GM18909 (cell line): Measurements from ENCODE around the gene ATP6V1C2.

Experiments
- ATAC-seq: cut with Tn5 transposase; IDR thresholded peaks from one replicate; pipeline ENCODE4 v1.9.1; 2021; ENCODE audit warnings: mild to moderate bottlenecking; ENCODE audit not compliant: unreplicated experiment, poor library complexity

Gene ATP6V1C2

DNA sequence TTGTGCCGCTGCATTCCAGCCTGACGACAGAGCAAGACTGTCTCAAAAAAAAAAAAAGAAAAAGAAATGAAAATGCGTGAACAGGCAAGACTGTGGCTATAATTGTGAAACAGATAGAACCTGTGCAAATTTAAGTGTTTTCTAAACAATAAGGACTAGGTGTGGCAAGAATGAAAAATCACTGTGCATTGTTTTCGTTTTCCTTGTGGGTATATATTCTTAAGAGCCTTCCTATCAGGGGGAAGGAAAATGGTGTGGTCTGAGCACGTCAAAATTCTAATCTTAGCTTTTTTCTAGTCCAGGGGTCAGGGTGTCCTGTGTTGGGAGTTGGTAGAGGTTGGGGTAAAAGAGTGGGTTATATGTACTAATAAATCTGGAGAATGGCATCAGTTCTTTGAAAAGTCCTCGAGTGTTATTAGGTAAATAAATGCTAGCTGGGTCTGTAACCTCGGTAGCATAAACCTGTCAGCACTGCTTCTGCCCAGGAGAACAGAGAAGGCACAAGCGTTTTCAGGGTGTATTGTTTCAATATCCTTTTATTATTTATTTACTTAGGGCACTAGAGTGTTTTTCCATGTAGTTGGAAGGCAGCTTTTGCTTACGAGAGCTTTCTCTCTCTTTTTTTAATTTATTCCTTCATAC, 11.6 kb downstream of the ATP6V1C2 start:
- ATAC-seq = no peak

DNA sequence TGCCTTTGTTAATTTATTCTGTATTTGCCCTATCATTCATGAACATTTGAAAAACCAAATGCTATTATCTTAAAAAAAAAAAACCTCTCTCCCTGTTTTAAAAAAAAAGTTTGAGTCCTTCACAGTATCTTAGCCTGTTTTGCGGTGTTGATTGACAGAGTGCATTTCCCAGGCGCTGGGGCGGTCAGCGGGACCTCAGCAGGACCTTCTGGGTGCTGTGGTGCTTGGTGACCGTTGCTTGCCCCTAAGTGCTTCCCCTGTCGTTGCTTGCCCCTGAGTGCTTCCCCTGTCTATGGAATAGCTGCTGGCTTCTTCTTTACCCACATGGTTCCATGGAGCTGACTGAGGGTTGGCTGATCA, 12.1 kb downstream of the ATP6V1C2 start:
- ATAC-seq = no peak

DNA sequence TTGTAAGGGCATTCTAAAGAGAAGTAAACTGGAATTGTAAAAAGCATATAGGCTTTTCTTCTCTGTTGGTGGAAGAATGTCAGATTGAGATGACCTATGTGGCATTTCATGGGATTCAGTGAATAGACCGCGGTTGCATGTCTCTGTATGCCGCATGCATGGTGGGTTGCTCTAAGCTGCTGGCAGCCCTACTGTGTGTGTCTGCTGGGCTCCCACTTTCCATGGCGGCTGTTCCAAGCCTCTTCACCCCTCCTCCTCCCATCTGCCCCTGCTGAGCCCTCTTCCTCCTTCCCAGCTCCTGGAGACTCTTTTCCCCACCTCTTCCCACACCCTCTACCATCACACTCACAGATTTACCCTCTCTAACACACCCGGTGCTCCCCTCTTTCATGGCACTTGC, 12.6 kb downstream of the ATP6V1C2 start:
- ATAC-seq = no peak

DNA sequence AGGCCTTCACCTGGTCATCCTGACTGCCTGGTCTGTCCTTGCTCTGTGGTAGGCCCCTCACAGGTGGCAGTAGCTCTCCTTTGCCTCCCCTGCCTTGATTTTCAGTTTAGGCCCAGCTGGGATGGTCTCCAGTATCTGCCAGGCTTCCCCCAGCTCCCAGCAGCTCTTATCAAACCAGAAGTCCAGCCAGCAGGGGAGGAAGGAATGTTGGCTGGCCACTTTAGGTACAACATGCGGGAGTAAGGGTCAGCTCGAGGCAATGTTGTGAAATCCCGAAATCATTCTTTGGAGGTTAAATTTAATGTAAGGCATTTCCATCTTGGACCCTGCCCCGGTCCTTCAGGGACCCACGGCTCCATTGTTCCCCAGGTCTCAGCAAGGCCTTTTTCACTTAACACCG, 16.8 kb downstream of the ATP6V1C2 start:
- no peak for ATAC-seq

DNA sequence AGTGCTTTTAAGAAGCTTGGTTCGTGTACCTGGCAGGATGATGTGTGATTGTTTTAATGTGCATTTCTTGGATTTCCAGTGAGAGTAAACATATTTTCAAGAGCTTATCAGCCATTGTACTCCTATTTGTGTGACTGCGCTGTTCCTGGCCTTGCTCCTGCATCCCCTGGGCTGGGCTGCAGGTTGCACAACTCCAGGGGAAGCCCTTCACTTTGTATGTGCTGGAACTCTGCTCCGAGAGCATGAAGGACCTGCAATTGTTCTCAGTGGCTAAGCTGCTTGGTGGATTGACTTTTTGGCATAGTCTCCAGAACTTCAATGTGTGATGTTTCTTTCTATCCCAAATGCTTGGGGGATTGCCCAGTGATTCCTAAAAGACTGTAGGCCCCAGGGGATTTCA, 18.8 kb downstream of the ATP6V1C2 start:
- ATAC-seq = no peak

DNA sequence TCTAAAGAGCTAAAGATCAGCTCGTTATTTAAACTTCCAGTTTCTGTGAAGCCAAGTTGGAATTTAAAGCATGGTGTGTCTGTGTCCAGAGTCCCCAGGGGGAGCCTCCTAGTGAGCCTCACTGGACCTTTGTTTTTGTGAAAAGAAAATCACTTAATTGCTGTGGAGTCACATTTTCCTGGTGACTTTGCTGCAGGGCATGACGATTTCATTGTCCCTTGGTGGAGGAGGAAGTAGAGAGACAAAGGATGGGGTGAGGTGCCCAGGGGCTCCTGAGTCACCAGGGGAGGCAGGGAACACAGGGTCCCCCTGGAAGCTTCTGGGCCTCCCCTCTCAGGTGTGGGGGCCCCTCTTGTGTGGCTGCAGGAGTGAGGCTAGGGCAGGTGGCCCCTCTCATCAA, 19.7 kb downstream of the ATP6V1C2 start:
- no peak for ATAC-seq

DNA sequence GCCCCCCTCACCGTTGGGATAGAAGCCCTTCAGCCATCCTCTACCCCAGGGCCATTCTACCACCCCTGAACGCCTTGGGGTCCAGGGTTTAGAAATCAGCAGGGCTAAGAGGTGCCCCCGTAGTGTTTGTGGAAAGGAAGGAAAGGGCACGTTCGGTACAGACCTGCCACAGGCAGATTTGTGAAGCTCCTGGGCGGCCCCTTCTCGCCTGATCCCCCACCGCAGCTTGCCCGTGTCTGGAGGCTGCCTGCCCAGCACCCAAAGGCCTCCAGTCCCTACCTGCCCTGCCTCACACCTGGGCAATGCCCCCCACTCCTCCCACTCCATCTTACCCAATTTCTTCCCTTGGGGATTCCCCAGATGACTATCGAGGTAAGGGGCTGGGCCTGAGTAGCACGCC, 21.2 kb downstream of the ATP6V1C2 start:
- ATAC-seq = no peak

DNA sequence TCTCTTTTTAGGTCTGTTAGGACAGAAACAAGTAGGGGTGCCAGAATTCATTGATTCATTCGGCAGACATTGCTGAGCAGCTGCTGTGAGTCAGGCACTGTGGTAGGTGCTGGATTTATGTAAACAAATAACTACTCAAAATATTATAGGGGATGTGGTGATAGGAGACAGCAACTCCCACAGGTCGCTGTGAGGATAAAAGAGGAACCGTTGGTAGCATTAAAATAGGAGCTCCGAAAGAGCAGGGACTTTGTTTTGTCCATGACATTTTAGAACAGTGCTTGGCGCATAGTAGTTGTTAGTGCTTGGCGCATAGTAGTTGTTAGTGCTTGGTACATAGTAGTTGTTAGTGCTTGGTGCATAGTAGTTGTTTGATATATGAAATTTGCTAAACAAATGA, 29.2 kb downstream of the ATP6V1C2 start:
- no peak for ATAC-seq

DNA sequence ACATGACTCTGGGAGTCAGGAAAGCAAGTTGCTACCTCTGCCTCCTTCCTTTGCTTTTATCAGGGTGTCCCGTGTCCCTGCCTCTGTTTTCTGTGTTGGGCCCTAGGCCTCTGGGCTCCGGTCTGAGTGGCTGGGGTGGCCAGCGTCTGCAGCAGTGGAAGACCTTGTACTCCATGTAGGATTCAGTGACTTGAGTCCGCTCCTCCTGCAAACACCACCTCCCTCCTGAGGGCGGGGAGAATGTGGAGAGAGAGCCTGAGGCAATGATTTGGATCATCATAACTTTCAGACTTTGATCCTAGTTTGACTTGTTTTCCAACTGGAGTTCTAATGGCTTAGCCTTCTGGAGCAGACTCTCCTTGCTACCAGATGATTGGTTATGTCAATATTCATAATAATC, 30.8 kb downstream of the ATP6V1C2 start:
- no peak for ATAC-seq

DNA sequence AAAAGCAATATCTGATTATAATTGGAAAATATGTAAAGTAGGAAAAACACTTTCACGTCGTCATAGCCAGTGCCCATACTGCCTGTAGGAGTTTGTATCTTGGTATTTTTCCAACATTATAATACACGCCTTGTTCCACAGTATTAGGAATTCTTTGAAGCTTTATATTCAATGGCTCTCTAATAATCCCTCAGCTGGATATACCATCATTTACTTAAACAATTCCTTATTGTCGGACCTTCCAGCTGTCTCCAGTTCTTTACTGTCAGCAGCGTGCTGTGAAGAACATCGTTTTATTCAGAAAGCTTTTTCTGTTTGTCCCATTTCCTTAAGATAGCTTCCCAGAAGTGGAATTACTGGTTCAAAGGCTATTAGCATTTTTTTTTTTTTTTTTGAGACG, 31.7 kb downstream of the ATP6V1C2 start:
- ATAC-seq = no peak

DNA sequence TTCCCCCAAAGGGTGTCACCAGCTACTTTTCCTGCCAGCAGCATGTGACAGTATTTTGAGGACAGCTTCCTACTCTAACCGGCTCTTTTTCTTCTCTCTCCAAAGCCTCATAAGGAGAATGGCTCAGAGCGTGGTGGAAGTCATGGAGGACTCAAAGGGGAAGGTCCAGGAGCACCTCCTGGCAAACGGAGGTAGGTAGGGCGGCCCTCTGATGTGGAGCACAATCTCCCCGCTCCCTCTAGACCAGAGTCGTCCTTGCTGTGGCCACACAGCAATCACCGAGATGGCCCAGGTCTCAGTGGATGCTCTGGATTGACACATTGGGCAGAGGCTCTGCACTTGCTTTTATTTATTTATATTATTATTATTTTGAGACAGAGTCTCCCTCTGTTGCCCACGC, 32.4 kb downstream of the ATP6V1C2 start:
- no peak for ATAC-seq

DNA sequence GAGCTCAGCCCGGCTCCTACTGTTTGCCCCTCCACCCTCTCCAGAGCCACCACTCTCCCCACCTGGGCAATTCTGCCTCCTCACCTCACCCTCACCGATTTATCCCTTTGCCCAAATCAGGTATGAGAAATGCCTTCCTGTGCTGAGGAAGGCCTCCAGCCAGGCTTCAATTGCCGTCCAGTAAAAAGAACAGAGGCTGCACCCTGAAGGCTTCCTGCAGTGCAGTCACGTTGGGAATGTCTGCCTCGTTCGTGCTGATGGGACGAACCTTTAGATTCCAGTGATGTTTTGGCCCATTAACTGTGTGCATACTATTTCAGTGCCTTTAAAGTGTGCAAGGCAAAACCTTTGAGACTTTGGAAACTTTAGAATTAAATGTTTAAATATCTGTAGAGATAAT, 34.2 kb downstream of the ATP6V1C2 start:
- no peak for ATAC-seq

DNA sequence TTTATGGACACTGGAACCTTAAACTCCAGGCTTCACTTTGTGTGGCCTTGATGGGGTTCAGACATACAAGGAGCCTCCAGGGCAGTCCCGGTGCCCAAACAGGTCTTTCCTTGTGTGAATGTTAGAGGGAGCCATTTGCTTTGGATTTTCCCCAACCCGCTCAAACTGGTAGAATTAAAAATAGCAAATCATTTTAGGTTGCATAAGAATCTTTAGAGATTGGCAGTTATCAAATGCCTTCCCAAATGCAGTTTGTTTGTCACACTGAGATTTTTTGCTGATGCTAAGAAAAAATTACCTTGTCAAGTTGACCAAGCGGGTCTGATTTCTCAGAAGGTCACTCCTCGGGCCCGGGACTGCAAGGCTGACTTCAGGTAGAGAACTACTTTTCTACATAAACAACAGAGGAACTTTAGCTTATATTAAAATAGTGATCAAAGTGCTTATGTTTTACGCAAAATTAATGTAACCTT, 36.4 kb downstream of the ATP6V1C2 start:
- ATAC-seq = no peak

DNA sequence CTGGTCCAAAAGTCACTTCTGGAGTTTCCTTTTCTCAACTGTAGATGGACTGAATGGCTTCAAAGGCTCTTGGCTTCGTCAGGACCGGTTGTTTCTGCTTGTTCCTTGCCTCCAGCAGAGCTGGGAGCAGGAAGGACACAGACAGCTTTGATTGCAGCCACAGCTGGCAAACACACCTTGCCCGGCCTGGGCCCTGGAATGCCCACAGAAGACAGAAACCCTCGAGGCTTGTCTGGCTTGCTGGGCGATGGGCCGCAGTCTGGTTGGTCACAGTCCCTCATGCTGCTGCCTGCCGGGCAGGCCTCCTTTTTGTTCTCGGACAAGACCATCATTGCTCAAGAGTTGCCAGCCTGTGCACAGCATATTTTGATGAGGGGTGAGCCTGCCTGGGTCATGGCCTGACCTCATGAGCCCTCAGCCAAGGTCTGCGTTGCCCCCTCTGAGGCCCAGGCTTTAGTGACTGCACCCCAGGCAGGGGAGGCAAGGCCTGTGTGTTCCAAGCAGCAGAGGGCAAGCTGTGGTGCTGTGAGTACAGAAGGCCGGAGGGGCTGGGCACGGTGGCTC, 37.8 kb downstream of the ATP6V1C2 start:
- ATAC-seq = no peak

DNA sequence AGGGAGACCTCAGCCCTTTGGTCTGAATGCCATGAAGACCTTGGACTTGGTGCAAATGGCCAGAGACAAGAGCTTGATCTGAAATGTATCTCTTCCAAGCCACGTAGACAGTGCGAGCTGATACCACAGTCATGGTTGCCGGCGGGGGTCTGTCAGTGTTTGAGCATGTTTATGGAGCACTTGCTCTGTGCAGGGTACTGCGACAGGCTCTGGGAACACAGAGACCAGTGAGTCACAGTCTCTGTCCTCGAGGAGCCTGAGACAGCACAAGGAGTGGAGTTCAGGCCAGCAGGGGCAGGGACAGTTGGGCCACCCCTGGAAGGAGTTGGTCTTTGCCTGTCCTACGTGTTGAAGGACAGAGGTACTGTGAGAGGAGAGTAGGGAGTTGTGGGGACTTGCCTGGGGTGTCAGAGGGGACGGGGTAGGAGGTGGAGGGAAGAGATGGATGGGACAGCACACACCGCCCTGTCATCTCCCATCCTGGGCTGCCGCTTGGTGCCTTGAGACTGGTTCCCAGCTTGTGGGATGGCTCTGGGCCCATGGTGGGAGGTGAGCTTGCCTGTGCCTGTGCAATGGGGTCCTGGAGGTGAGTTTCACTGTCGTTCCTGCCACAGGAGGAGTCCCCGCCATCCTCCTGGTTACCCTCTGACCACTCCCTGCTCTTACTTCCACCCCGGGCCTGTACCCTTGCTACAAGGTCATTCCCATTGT, 39.5 kb downstream of the ATP6V1C2 start:
- ATAC-seq = no peak

DNA sequence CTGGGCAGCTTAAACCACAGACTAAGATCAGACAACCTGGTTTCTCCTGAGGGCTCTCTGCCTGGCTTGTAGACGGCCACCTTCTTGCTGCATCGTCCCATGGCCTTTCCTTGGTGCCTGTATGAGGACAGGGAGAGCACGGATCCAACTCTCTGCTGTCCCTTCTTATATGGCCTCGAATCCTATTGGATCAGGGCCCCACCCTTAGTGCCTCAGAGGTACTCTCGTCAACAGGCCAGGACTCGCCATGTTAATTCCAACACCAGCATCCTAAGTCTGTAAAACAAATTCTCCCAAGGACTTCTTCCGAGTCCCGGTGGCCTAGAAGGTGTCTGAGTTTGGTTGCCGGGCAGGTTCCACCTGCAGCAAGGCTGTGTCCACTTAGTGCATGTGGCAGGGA, 40.2 kb downstream of the ATP6V1C2 start:
- no peak for ATAC-seq

DNA sequence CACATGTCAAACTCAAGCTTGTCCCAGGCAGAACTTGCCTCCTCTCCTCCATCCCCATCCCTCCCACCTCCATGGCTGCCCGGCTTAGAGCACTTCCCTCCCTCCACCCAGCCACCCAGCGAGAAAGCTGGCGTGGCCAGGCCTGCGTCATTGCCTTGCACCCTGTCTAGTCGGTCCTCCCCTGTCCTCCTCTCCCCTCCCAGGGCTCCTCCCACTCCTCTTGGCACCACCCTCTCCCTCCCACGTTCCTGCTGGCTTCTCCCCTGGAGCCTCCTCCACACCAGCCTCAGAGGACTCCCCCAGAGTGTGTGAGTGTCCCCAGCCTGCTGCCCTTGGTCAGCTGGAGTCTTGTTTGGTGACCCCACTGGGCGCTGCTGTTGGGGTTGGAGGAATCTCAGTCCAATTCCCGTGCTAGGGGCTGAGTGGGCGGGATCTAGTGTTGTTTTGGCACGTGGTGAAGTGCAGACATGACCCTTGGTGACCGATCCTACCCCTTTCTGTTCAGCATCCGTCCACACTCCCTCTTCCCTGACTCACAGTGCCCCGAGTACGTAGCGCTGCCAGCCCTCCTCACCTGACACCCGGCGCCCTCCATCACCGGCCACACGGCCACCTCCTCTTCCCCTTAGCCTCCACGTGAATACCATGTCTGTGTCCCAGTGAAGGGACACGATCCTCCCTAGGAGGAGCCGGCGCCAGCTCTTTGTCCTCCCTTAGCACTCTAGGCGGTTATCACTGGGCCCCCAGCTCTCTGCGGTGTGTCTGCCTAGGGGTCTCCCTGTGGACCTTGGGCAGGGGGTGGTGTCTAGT, 41.4 kb downstream of the ATP6V1C2 start:
- no peak for ATAC-seq

DNA sequence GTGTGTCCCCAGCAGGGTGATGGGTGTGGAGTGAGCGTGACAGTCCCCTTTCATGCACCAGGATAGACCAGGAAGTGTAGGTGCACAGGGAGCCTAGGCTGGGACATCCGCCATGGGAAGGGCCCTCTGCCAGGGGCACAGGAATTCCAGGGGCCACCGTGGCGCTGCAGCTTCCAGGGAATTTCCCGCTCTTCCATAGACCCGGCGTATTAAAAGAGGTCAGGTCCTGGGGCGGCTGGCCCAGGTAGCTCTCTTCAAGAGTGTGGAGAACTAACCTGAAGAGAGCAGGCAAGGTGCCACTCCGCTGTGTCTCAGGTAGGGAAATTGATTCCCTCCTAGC, 42.0 kb downstream of the ATP6V1C2 start:
- ATAC-seq = no peak

DNA sequence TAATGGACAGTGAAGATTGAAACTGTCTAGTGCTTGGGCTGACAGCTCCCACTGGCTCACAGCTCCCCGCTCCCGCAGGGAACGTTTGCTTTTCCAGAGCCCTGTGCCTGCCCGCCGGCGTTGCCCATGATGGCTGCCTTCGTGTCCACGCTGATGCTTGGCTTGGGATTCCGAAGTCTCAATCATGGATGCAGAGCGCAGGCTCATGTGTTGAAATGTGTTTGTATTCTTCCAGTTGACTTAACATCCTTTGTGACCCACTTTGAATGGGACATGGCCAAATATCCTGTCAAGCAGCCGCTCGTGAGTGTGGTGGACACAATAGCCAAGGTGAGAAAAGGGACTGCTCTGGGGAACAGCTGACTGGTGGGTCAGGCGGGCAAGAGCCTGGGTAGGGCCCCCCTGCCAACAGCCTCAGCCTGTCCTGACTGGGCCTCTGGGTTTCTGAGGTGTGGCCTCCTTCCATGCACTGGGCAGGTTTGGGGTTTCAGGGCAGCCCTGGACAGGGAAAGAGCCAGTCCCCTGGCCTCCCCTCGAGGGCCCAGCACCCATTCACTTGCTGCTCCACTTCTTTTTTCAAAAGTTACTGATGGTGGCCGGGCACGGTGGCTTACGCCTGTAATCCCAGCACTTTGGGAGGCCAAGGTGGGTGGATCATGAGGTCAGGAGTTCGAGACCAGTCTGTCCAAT, 42.8 kb downstream of the ATP6V1C2 start:
- ATAC-seq = no peak

DNA sequence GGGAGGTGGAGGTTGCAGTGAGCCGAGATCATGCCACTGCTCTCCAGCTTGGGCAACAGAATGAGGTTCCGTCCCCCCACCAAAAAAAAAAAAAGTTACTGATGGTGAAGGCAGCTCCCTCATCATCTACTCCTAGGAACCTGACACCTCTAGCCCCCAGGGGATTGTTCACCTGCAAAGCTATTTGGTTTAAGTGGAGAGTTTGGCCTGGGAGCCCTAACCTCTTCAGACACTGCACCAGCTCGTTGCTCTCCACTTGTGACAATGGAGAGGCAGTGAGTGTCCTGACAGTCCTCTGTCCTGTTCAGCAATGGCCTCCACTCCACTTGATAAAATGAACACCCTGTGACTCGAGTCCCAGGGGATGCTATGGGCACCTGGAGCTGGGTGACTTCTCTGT, 43.5 kb downstream of the ATP6V1C2 start:
- ATAC-seq = no peak

DNA sequence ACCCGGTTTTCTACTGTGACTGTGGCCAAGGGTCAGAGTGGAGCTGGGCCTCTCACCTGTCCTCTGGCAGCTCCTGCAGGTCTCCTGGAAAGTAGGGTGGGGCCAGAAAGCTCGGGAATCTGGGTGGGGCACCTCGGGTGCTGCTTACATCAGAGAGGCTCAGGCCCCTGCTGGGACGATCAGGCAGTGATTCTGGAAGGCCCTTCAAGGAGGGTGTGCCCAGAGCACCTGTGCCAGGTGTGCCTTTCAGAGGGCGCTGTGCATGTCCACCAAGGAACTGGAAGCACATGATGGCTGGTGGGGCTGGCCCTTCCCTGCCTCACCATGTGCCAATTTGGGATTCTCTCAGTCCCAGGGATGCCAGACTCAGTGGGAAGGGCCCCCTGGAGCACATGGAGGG, 44.0 kb downstream of the ATP6V1C2 start:
- ATAC-seq = no peak
